DLD1 (cell line): ENCODE data around the gene UBE3B.
"Not testable (repeated sequence)": the region's sequence is repeated elsewhere in the genome, so short reads cannot be mapped to it uniquely, and the experiment has no call there.

Experiments used
- in situ Hi-C: cut with HindIII; loops from 2 replicates; pipeline ENCODE4 v1.10.0; 2017; ENCODE audit warnings: low sequenced_read_pairs

The UBE3B gene, protein sequence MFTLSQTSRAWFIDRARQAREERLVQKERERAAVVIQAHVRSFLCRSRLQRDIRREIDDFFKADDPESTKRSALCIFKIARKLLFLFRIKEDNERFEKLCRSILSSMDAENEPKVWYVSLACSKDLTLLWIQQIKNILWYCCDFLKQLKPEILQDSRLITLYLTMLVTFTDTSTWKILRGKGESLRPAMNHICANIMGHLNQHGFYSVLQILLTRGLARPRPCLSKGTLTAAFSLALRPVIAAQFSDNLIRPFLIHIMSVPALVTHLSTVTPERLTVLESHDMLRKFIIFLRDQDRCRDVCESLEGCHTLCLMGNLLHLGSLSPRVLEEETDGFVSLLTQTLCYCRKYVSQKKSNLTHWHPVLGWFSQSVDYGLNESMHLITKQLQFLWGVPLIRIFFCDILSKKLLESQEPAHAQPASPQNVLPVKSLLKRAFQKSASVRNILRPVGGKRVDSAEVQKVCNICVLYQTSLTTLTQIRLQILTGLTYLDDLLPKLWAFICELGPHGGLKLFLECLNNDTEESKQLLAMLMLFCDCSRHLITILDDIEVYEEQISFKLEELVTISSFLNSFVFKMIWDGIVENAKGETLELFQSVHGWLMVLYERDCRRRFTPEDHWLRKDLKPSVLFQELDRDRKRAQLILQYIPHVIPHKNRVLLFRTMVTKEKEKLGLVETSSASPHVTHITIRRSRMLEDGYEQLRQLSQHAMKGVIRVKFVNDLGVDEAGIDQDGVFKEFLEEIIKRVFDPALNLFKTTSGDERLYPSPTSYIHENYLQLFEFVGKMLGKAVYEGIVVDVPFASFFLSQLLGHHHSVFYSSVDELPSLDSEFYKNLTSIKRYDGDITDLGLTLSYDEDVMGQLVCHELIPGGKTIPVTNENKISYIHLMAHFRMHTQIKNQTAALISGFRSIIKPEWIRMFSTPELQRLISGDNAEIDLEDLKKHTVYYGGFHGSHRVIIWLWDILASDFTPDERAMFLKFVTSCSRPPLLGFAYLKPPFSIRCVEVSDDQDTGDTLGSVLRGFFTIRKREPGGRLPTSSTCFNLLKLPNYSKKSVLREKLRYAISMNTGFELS

DNA sequence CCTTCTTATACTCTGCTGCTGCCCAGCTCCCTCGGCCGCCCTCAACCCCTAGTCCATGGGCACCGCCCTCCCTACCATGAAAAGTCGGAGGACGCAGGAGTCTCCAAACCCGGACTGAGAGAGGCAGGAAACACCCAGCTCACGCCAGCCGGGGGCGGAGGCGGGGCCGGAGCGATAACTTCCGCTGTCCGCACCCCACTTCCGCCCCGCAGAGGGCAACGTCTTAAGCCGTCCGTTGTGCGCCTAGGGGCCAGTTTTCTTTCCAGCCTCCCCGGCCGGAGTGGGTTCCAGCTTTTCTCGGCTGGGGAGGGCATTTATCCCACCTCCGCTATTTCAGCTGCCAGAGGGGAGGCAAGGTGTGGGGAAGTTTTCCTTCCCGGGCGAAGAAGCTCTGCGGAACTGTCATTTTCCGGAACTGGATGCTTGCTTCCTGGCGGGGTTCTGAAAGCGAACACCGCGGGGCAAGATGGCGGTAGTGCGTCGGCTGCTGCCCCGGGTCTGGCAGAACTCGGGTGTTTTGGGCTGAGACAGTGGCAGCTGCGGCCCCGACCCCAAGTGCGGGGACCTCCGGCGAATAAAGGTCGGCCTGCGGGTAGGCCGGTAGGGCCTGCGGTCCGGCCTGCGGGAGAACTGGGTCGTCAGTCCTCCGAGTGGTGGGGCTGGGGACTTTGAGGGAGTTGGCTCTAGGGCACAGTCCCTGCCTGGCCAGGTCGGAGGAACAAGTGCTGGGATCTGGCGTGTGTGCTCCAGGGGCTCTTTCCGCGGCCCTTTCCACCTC, at the start of gene UBE3B, which contains the start of gene KCTD10:
UBE3B (plus strand) TSS at position 450 of the 778 bp plus-strand sequence. CDS start 5,918 bp downstream, outside the sequence.
KCTD10 (minus strand) TSS at position 116 of the 778 bp plus-strand sequence; CDS start at position 78, 38 bp downstream.
- in situ Hi-C loops: no loop called here

DNA sequence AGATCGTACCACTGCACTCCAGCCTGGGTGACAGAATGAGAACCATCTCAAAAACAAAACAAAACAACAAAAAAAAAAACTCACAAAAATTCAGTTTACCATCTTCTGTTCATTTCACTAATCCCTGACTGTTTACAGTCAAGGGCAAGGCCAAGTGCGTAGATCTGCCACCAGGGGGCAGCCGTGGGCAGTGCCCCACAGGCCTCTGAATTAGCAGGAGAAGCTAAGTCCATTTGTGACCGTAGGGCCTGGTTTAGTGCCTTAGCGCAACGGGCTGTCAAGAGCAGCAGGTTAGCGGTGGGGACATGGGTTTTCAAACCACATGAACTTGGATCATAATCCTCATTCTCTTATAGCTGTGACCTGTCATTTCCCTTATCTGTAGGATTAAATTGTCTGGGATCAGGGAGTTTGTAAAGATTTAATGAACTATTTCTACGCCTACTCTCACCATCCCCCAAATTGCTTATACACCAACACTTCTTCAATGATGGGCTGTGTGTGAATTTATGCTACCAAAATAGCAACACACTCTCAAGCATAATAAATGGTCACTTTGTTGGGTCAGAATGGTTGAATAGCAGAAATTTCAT, 49.3 kb upstream of the UBE3B start:
- in situ Hi-C loops: no loop called here

GRCh38 chr12:109428804-109429203, 48.6 kb upstream of the UBE3B start:
- in situ Hi-C loops: not testable (repeated sequence)

GRCh38 chr12:109430244-109430643, 47.2 kb upstream of the UBE3B start:
- in situ Hi-C loops: no loop called here

GRCh38 chr12:109432431-109432830, 45.0 kb upstream of the UBE3B start:
- in situ Hi-C loops: no loop called here

DNA sequence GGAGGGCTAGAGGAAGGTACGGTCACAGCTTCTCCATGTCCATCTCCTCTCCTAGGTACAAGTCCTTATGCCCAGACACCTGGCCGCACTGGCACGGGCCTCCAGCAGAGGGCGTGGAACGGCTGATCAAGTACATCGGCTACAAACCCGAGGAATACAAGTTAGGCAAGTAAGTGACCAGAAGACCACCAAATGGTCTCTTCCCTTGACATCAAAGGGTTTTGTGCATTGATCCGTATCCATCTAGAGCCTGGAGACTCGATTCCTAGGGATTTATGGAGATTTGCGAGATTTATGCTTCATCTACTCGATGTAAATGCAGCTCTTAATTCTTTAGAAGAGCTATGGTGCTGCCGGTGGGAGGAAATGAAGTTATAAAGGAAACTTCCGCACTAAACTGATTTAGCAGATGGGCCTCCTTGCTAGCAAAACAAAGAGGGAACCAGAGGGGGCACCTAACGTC, 44.6 kb upstream of the UBE3B start:
- in situ Hi-C loops: no loop called here

DNA sequence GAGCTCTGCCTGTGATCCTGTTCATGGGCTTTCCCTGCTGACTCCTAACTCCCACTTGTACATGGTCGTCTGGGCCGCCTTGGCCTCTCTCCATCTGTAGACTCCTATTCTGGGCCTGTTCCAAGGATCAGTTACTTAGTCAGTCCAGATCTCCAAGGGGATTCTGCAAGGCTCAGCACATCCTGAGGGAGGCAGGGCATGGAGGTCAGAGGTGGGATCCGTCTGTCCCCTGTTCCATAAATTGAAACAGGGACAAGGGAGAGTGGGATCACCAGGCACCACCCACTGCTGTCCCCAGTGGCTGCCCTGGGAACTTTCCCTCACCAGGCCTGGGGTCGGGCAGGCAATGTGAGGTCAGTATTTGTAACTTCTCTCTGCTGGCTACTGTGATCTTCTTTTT, 43.8 kb upstream of the UBE3B start:
- in situ Hi-C loops: no loop called here

DNA sequence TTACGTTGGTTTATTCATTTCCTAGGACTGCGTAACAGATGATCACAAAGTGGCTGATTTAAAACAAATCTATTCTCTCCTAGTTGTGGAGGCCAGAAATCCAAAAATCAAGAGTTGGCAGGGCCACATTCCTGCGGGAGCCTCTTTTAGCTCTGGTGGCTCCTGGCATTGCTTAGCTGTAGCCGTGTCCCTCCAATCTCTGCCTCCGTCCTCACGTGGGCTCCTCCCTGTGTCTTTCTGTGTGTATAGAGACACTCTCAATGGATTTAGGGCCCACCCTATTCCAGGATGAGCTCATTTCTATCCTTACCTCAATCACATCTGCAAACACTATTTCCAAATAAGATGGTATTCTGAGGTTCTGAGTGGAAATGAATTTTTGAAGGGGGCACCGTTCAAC, 42.9 kb upstream of the UBE3B start:
- in situ Hi-C loops: no loop called here

DNA sequence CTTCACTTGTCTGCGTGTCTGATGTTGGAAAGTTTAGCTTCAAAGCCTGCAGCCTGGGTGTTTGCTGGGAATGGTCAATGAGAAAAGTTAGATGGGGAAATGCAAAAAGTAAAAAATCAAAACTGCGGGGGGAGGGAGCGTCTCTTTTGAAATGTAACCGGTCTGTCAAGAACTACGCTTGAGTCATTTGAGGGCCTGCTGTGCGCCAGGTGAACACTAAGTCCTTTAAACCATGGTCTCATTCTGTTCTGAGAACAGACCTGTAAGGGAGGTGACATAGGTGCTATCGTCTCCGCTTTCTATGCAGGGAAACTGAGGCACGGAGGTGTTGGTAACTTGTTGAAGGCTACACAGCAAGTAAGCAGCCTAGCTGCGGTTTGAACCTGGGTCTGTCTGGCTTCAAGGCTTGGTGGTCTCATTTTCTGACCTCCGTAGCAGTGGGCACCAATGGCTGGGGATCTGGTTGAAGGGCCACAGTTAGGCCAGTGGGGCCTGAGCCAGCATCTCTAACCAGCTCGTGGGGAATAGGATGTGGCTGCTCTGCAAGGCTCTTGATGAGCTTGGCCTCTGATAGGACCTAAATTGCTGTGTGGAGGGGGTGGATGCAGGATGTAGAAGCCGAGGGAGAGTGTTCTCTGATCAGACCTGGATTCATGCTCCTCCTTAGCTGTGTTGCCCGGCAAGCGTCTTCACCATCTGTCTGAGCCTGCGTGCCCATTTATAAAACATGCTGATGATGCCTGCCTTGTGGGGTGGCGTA, 41.8 kb upstream of the UBE3B start:
- in situ Hi-C loops: no loop called here

DNA sequence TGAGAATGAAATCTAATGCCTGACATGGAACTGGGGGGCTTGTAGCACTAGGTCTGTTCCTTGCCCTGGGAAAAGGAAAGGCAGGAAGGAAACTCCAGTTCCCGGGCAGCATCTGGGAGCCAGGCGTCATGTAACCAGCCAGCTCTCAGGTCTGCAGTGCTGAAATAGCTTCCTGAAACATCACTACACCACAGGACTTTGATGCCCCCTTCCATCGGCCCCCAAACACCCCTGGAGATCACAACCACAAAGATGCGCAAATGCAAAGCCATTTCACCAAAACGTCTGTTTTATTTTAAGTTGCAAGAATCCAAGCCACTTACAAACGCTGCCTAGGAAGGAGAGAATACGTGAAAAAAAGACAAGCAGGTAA, 41.3 kb upstream of the UBE3B start:
- in situ Hi-C loops: no loop called here

- in situ Hi-C loops: no loop called here
These were observed 38.3 kb upstream of the UBE3B start for GRCh38 chr12:109439181-109439580.

GRCh38 chr12:109439951-109440350, 37.5 kb upstream of the UBE3B start:
- in situ Hi-C loops: not testable (repeated sequence)

DNA sequence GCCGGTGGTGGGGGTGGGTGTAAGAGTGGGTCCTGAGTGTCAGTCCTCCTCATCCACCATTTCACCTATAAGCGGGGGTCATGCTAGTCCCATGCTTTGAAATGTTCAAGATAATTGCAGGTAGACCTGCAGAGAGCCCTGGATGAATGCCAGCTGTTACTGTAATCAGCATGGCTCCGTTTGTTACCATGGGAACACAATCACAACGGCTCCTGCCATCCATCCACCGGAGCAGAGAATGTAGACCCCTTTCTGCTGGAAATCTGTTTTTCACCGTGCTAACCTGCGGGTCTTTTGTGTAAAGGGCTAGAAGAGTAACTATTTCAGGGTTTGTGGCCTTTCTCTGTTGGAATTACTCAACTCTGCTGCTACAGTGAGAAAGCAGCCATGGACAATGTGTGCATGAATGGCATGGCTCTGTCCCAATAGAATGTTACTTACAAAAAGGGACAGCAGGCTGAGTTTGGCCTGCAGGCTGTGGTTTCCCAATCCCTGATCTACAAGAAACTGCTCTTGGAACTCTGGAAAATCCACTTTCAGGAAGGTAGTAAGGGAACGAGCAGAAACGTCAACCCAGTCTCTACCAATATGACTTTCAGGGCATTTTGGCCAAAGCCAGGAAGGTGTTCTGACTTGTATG, 36.5 kb upstream of the UBE3B start:
- in situ Hi-C loops: no loop called here

DNA sequence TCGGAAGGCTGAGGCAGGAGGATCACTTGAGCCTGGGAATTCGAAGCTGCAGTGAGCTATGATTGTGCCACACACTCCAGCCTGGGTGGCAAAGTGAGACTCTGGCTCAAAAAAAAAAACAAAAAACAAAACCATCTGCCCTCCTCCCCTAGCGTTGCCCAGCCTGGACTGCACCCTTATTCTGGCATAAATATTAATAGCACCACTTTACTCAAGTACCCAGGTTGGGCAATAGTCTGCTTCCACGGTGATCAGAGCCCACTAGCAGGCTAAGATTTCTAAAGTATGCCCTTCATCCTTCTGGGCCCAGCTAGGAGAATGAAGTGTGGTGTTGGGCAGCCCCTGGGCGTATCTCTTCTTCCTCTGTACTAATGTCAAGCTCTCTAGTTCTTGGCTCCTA, 33.6 kb upstream of the UBE3B start:
- in situ Hi-C loops: no loop called here

- in situ Hi-C loops: no loop called here
These were observed 33.2 kb upstream of the UBE3B start for GRCh38 chr12:109444259-109444658.

DNA sequence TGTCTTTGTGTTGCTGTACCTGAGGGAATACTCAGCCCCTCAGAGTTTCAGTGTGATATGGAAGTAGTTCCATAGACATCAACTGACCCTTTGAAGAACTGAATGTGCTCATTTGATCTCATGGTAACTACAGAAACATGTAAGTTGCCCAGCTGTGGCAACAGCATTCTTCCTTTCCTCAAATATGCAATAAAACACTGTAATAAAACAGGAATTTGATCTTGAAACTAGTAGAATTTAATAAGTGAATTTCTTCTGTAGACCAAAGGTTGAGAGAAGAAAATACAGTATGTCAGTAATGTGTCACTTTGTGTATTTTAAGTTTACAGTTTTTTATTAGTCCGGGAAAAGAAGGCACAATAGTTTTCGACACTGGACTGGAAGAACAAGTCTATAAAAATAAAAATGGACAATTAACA, 32.2 kb upstream of the UBE3B start:
- in situ Hi-C loops: no loop called here

- in situ Hi-C loops: no loop called here
These were observed 30.6 kb upstream of the UBE3B start for GRCh38 chr12:109446869-109447268.

DNA sequence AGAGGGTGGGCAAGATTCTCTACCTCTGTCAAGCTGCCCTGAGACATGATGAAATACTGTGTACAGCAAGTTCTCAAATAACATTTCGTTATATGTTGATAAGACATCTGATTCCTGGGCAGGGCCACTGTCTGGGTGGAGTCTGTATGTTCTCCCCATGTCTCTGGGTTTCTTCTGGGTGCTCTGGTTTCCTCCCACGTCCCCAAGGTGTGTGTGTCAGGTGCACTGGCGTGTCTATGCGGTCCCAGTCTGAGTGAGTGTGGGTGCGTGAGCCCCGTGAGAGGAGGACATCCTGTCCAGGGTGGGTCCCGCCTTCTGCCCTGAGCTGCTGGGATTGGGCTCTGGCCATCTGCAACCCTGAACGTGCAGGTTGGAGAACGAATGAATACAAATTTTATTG, 30.0 kb upstream of the UBE3B start:
- in situ Hi-C loops: no loop called here

GRCh38 chr12:109448272-109448671, 29.2 kb upstream of the UBE3B start:
- in situ Hi-C loops: no loop called here
